Heart left ventricle (tissue), 16 donors: Measurements from ENCODE around the gene LRP2. TPM values are rescaled to one million over a fixed set of nuclear protein-coding genes. Genes with fewer than 3 reads are reported as not detected.

Experiments
- ATAC-seq, 4 donors: fragments of 200-7000 bp; cut with Tn5 transposase; one replicate each; pipeline ENCODE4 v1.9.1; 2020 to 2022; ENCODE audit warnings: moderate library complexity in 4 of 4, mild to moderate bottlenecking in 3 of 4, moderate number of reproducible peaks in 1 of 4
- DNase-seq, 5 donors: peaks; one replicate each; pipeline ENCODE4 v3.0.0-alpha.2; 2020
- H3K27ac ChIP-seq, 12 donors: fragments of 200-600 bp; sonication (generic) in 4 of 12; one replicate each; pipeline versions ENCODE4 v1.5.0 to v1.8.0; 2016 to 2022; ENCODE audit warnings: mild to moderate bottlenecking in 2 of 12
- H3K27me3 ChIP-seq, 9 donors: fragments of 200-600 bp; sonication (generic) in 2 of 9; one replicate each; pipeline versions ENCODE4 v1.5.1 to v1.8.0; 2016 to 2022; ENCODE audit warnings: mild to moderate bottlenecking in 3 of 9
- H3K36me3 ChIP-seq, 9 donors: fragments of 200-600 bp; sonication (generic) in 2 of 9; one replicate each; pipeline versions ENCODE4 v1.5.0 to v1.8.0; 2018 to 2022; ENCODE audit warnings: mild to moderate bottlenecking in 2 of 9
- H3K4me1 ChIP-seq, 12 donors: fragments of 200-600 bp; sonication (generic) in 4 of 12; one replicate each; pipeline versions ENCODE4 v1.5.0 to v1.8.0; 2016 to 2022; ENCODE audit warnings: mild to moderate bottlenecking in 3 of 12
- H3K4me3 ChIP-seq, 12 donors: fragments of 200-600 bp; sonication (generic) in 4 of 12; one replicate each; pipeline versions ENCODE4 v1.5.0 to v1.8.0; 2017 to 2022; ENCODE audit warnings: mild to moderate bottlenecking in 9 of 12, moderate library complexity in 4 of 12
- H3K9me3 ChIP-seq, 12 donors: fragments of 200-600 bp; sonication (generic) in 4 of 12; one replicate each; pipeline versions ENCODE4 v1.5.0 to v1.8.0; 2016 to 2022; ENCODE audit warnings: mild to moderate bottlenecking in 1 of 12
- CTCF ChIP-seq, 12 donors: fragments of 200-600 bp; sonication (generic) in 4 of 12; IDR thresholded peaks; one replicate each; pipeline versions ENCODE4 v1.5.0 to v1.8.0; 2018 to 2022; ENCODE audit warnings: antibody characterized with exemption in 12 of 12, mild to moderate bottlenecking in 5 of 12
- POLR2A ChIP-seq, 2 donors: fragments of 450-650 bp; IDR thresholded peaks; one replicate each; pipeline ENCODE4 v1.6.1; 2017; ENCODE audit warnings: antibody characterized with exemption in 2 of 2, mild to moderate bottlenecking in 2 of 2, moderate library complexity in 2 of 2
- WGBS, 4 donors: extraction: QIAGEN DNeasy Blood & Tissue Kit in 2 of 4; methylation state at CpG; one replicate each; pipeline versions ENCODE4 v1.1.5 to v1.1.7; 2013 to 2018; 5-methylcytosine and 5-hydroxymethylcytosine counted together
- intact Hi-C, 10 donors: fragments of 100-400 bp; cut with DNase I; formaldehyde crosslinking; loops; one replicate each; pipeline versions ENCODE4 v1.11.1 to v1.14.2; 2022
- polyA plus RNA-seq, 2 donors: library from polyadenylated mRNA; stranded (reverse); fragments of 200-250 nt; gene quantifications; one replicate each; pipeline ENCODE4 v1.2.3, GENCODE V29; 2013
- total RNA-seq, 9 donors: library from RNA; depleted of rRNA in 2 of 9; stranded (reverse); fragments of >200 nt in 2 of 9; fragmentation: NEBNext Ultra II Directional in 3 of 9; extraction: Animal tissue kit (Norgen Biotek cat#: 25700) in 3 of 9; gene quantifications; one replicate each; pipeline versions ENCODE4 v1.1.0 to v1.2.4, GENCODE V29; 2016 to 2023
- donor health status: ischemic (EF 13 %, LVEDD 7.1; RV severe dilation, severe dysfunction).
- donor health status: healthy with polysubstance abuse.
- donor health status: DM: no; HTN: yes; CAD: no.
- donor health status: DM: no; HTN: no; CAD: no.
- donor health status: ischemic (EF 25% LVEDD 6.9; RV normal size, moderate dysfunction).
- donor health status: ischemic (EF 25% LVEDD 5.7; RV mildly dilated, moderate dysfunction).
- donor health status: healthy.
- donor health status: DM: yes; HTN: yes; CAD: no.
- donor health status: ischemic (EF 35%, LVEDD 5.7; RV mildly dilated, moderate dysfunction).
- donor health status: nonischemic (EF 11% LVEDD 7.7; RV severe dilation, severe dysfunction).
- donor health status: DM: yes; HTN: yes; CAD: no.
- donor health status: PGD.
- donor health status: ischemic (EF 29% LVEDD 5.4; RV normal size, mild dysfunction).
- donor health status: nonischemic (EF 23%, LVEDD 6.1; RV moderate dilation, normal function).

LRP2 gene
- total and polyA plus RNA-seq, 11 donors, result 0.01 to 13.6 (median 0.09) TPM; not detected in 5

GRCh38 chr2:169091256-169091655, 271.1 kb downstream of the LRP2 start:
- no peak overlapping the region for H3K27ac ChIP-seq
- H3K9me3 ChIP-seq, result no peaks in the 10 kb centered on the region
- H3K4me3 ChIP-seq, result no peak overlapping the region
- DNase-seq (no peak), ATAC-seq (no peak)
- H3K36me3 ChIP-seq, result no peaks in the 10 kb centered on the region
- H3K4me1 ChIP-seq, result peaks cover 0 to 41% (median 5%) of the 10 kb centered on the region in 12 donors
- no peak for TF ChIP-seq CTCF (IDR thresholded peaks at IDR 0.05)
- TF ChIP-seq POLR2A (IDR thresholded peaks at IDR 0.05), result no peak
- no peaks in the 10 kb centered on the region for H3K27me3 ChIP-seq
- intact Hi-C loops, result no loop called here
- WGBS, 4 donors, result 86 to 91% (median 88%) methylated on average over 3 of the region's 3 CpGs

- no peak for ATAC-seq
- 82 to 87% (median 85%) methylated on average over 6 of the region's 6 CpGs for WGBS, 4 donors
- DNase-seq, result no peak
- H3K4me1 ChIP-seq, result peaks cover 0 to 35% (median under 1%) of the 10 kb centered on the region in 12 donors
- peaks cover 0 to 5% (median 0%) of the 10 kb centered on the region in 12 donors for H3K9me3 ChIP-seq
- no peak overlapping the region for H3K27ac ChIP-seq
- intact Hi-C loops, result no loop called here
- no peak overlapping the region for H3K4me3 ChIP-seq
- no peaks in the 10 kb centered on the region for H3K36me3 ChIP-seq
- TF ChIP-seq CTCF (IDR thresholded peaks at IDR 0.05) (no peak), POLR2A (IDR thresholded peaks at IDR 0.05) (no peak)
- H3K27me3 ChIP-seq, result no peaks in the 10 kb centered on the region
These were observed 272.1 kb downstream of the LRP2 start for GRCh38 chr2:169090133-169090820.

- intact Hi-C loops, result loop anchor here in 1 of 10 donors (10.0 kb wide), 1 partner anchor 124 kb away; no protein-coding TSS in a partner anchor
- DNase-seq, result no peak
- WGBS, 4 donors, result 55 to 77% (median 63%) methylated on average over 2 of the region's 2 CpGs
These were observed 273.2 kb downstream of the LRP2 start for GRCh38 chr2:169089182-169089581.

More at GRCh38 chr2:169089182-169089581, 273.2 kb downstream of the LRP2 start:
- Histone ChIP-seq H3K4me1 (peaks cover 0 to 24% (median 0%) of the 10 kb centered on the region in 12 donors), H3K9me3 (peaks cover 0 to 14% (median 0%) of the 10 kb centered on the region in 12 donors), H3K27me3 (no peaks in the 10 kb centered on the region), H3K36me3 (no peaks in the 10 kb centered on the region), H3K4me3 (no peak overlapping the region), H3K27ac (no peak overlapping the region)
- no peak for TF ChIP-seq POLR2A (IDR thresholded peaks at IDR 0.05)
- no peak for TF ChIP-seq CTCF (IDR thresholded peaks at IDR 0.05)
- ATAC-seq, result no peak
